Natural killer cell (primary cell): ENCODE data around the gene MMP2. TPM values are rescaled to one million over a fixed set of nuclear protein-coding genes. Genes with fewer than 3 reads are reported as not detected.

Experiments used
- ATAC-seq, 3 donors: fragments of 150-1000 bp in 2 of 3; fragments of 200-7000 bp in 1 of 3; cut with Tn5 transposase; 1 replicate in 1 of 3; 2 replicates in 2 of 3; pipeline ENCODE4 v1.10.0; 2021; ENCODE audit warnings: mild to moderate bottlenecking in 2 of 3, moderate library complexity in 2 of 3
- DNase-seq, 2 donors: peaks; one replicate each; pipeline versions ENCODE4 v3.0.0 to v3.0.0-alpha.2; 2013 to 2021; ENCODE audit warnings: mixed read lengths in 1 of 2
- H3K27ac ChIP-seq: one replicate; pipeline ENCODE4 v1.5.1; 2013; ENCODE audit warnings: mild to moderate bottlenecking, low read length
- H3K27me3 ChIP-seq: one replicate; pipeline ENCODE4 v1.6.1; 2013; ENCODE audit warnings: low read length; ENCODE audit not compliant: control insufficient read depth, insufficient read depth
- H3K36me3 ChIP-seq: one replicate; pipeline ENCODE4 v1.6.1; 2013; ENCODE audit warnings: low read length; ENCODE audit not compliant: control insufficient read depth, insufficient read depth
- H3K4me1 ChIP-seq: one replicate; pipeline ENCODE4 v1.6.1; 2013; ENCODE audit warnings: low read length; ENCODE audit not compliant: control insufficient read depth, insufficient read depth
- H3K4me3 ChIP-seq: one replicate; pipeline ENCODE4 v1.5.1; 2013; ENCODE audit warnings: low read length
- H3K9me3 ChIP-seq: one replicate; pipeline ENCODE4 v1.6.1; 2013; ENCODE audit warnings: low read length; ENCODE audit not compliant: control insufficient read depth, insufficient read depth
- H3K27ac Mint-ChIP-seq, 2 donors: one replicate each; pipeline ENCODE4 v1.8.0; 2022; ENCODE audit warnings: mild to moderate bottlenecking in 2 of 2, mixed read lengths in 2 of 2, moderate library complexity in 1 of 2
- H3K27me3 Mint-ChIP-seq, 2 donors: one replicate each; pipeline ENCODE4 v1.8.0; 2022; ENCODE audit warnings: low read depth in 2 of 2, mixed read lengths in 2 of 2
- H3K36me3 Mint-ChIP-seq: one replicate; pipeline ENCODE4 v1.8.0; 2022; ENCODE audit warnings: mixed read lengths
- H3K4me1 Mint-ChIP-seq, 2 donors: one replicate each; pipeline ENCODE4 v1.8.0; 2022; ENCODE audit warnings: mixed read lengths in 2 of 2
- H3K4me3 Mint-ChIP-seq: one replicate; pipeline ENCODE4 v1.8.0; 2022; ENCODE audit warnings: mild to moderate bottlenecking, moderate library complexity, mixed read lengths
- H3K9me3 Mint-ChIP-seq, 2 donors: one replicate each; pipeline ENCODE4 v1.8.0; 2022; ENCODE audit warnings: mixed read lengths in 2 of 2
- WGBS: methylation state at CpG from one replicate; pipeline ENCODE4 v1.1.7; 2013; ENCODE audit warnings: missing lambda C conversion rate; ENCODE audit not compliant: insufficient coverage; 5-methylcytosine and 5-hydroxymethylcytosine counted together
- intact Hi-C: fragments of 100-400 bp; cut with micrococcal nuclease; formaldehyde crosslinking; loops from one replicate; pipeline ENCODE4 v1.14.2; 2022
- total RNA-seq, 4 donors: library from RNA; stranded (reverse); fragments of 120-200 nt in 1 of 4; gene quantifications; one replicate each; pipeline versions ENCODE4 v1.2.3 to v1.2.4, GENCODE V29; 2013 to 2022
- TF ChIP-seq, protein P1 (sequence below): fragments of 200-600 bp; IDR thresholded peaks from one replicate; pipeline ENCODE4 v1.8.0; 2022; ENCODE audit warnings: antibody characterized with exemption

Gene MMP2
- total RNA-seq, 3 donors from 2014 or later (not counting 1 experiment from before 2014, with no cell fraction given) = not detected

DNA sequence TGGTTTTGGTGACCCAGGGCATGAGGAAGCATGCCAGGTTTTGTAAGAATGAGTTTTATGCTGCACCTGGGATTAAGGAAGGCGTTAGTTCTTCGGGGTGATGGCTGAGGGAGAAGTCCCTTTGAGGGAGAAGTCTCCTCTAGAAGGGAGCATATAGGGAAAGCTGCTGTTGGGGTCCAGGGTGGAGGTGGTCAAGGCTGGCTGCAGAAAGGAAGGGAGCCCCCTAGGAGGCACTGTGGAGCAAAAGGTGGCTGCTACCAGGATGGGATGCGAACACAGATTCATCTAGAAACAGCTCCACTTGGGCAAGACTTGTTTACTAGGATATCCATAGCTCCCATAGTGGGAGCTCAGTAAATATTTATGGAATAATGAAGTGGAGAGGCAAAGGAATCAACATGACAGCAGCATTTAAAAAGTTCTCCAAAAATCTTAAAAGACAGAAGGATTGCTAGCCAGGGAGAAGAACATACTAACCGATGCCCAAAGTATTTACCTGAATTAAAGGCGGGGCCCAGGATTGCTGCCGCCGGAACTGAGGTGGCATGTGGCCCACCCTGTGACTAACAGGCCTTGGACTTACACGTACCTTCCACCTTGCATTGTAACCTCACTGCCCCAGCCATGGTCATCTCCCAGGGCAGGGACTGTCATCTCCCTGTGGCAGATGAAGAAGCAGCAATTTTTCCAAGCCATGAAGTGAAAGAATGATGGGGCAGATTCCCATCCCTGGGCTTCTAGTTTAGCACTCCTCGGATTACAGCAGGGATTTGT lies 22.7 kb downstream of the MMP2 start:
- H3K27me3 Mint-ChIP-seq = peaks cover 0 to 1% of the 10 kb centered on the region in 2 donors
- H3K27me3 ChIP-seq = no peaks in the 10 kb centered on the region
- intact Hi-C loops = no loop called here

DNA sequence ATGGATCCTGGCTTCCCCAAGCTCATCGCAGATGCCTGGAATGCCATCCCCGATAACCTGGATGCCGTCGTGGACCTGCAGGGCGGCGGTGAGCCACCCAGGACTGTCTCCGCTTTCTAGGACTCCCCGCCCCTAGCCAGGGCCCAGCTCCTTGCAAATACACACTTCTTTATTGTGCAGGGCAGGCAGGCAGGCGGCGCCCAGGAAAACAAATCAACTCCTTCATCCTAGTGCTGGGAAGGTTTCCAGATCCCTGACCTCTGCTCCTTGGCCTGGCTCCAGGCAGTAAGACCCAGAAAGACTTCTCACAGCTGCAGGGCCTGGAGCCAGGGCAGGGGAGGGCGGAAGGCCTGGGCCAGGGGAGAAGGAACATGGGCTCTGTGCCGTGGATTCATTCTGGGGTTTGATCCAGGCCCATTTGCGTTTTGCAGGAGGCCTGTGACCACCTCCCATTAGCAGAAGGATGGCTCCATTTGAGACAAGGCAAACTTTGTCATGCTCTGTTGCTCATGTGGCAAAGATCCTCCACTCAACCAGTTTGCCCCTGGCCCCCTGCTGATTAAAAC lies 23.9 kb downstream of the MMP2 start:
- DNase-seq (no peak), ATAC-seq (no peak)
- no peaks in the 10 kb centered on the region for H3K4me1 Mint-ChIP-seq
- Histone ChIP-seq H3K27me3 (peaks cover 2% of the 10 kb centered on the region), H3K4me3 (no peak overlapping the region), H3K4me1 (no peaks in the 10 kb centered on the region), H3K27ac (no peak overlapping the region), H3K9me3 (no peaks in the 10 kb centered on the region), H3K36me3 (no peaks in the 10 kb centered on the region)
- no peaks in the 10 kb centered on the region for H3K36me3 Mint-ChIP-seq
- H3K4me3 Mint-ChIP-seq = no peak overlapping the region
- no peak overlapping the region for H3K27ac Mint-ChIP-seq
- WGBS = 91% methylated on average over 13 of the region's 13 CpGs
- no peaks in the 10 kb centered on the region for H3K9me3 Mint-ChIP-seq
- TF ChIP-seq, protein P1, sequence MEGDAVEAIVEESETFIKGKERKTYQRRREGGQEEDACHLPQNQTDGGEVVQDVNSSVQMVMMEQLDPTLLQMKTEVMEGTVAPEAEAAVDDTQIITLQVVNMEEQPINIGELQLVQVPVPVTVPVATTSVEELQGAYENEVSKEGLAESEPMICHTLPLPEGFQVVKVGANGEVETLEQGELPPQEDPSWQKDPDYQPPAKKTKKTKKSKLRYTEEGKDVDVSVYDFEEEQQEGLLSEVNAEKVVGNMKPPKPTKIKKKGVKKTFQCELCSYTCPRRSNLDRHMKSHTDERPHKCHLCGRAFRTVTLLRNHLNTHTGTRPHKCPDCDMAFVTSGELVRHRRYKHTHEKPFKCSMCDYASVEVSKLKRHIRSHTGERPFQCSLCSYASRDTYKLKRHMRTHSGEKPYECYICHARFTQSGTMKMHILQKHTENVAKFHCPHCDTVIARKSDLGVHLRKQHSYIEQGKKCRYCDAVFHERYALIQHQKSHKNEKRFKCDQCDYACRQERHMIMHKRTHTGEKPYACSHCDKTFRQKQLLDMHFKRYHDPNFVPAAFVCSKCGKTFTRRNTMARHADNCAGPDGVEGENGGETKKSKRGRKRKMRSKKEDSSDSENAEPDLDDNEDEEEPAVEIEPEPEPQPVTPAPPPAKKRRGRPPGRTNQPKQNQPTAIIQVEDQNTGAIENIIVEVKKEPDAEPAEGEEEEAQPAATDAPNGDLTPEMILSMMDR = no peak
- intact Hi-C loops = no loop called here
- peaks cover 3 to 12% of the 10 kb centered on the region in 2 donors for H3K27me3 Mint-ChIP-seq

More for the DNA sequence above, 22.7 kb downstream of the MMP2 start:
- Mint-ChIP-seq H3K36me3 (no peaks in the 10 kb centered on the region), H3K9me3 (no peaks in the 10 kb centered on the region), H3K4me3 (no peak overlapping the region), H3K4me1 (no peaks in the 10 kb centered on the region), H3K27ac (no peak overlapping the region)
- H3K27ac ChIP-seq = no peak overlapping the region
- 93% methylated on average over 8 of the region's 9 CpGs for WGBS
- H3K36me3 ChIP-seq = no peaks in the 10 kb centered on the region
- no peak for DNase-seq
- no peak for ATAC-seq
- H3K9me3 ChIP-seq = no peaks in the 10 kb centered on the region
- H3K4me3 ChIP-seq = no peak overlapping the region
- TF ChIP-seq, protein P1 = no peak
- H3K4me1 ChIP-seq = no peaks in the 10 kb centered on the region

DNA sequence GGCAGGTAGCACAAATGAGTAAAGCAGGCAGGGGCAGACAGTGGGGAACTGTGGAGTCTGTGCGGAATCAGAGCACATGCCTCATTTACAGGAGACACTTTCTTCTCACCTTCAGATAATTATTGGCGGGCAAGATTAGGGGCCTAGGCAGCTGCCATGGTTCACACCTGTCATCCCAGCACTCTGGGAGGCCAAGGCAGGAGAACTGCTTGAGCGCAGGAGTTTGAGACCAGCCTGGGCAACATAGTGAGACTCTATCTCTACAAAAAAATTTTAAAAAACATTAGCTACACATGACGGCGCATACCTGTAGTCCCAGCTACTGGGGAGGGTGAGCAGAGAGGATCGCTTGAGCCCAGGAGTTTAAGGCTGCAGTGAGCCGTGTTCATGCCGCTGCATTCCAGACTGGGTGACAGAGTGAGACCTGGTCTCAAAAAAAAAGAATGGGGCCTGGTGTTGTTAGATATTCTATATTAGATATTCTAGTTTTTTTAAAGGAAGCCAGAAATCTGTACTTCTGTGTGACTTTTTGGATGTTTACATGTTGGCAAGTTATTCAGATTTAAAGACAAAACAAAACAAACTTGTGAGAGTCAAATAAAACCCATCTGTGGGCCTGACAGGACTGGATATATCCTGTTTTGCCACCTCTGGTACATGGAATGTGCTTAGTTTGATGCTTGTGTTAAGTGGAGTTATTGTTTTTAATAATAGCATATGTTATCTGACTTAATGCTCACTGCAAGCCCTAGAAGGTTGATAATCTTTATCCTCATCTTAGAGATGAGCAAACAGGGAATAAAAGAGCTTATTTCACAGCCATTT lies 24.9 kb downstream of the MMP2 start:
- Histone ChIP-seq H3K27ac (no peak overlapping the region), H3K4me1 (peaks cover 5% of the 10 kb centered on the region), H3K4me3 (no peak overlapping the region), H3K36me3 (no peaks in the 10 kb centered on the region), H3K27me3 (peaks cover 6% of the 10 kb centered on the region), H3K9me3 (no peaks in the 10 kb centered on the region)
- H3K4me3 Mint-ChIP-seq = no peak overlapping the region
- H3K27me3 Mint-ChIP-seq = peaks cover 10 to 21% of the 10 kb centered on the region in 2 donors
- TF ChIP-seq, protein P1 = no peak
- H3K36me3 Mint-ChIP-seq = no peaks in the 10 kb centered on the region
- 94% methylated on average over 8 of the region's 8 CpGs for WGBS
- ATAC-seq (no peak), DNase-seq (no peak)
- H3K27ac Mint-ChIP-seq = no peak overlapping the region
- intact Hi-C loops = no loop called here
- H3K4me1 Mint-ChIP-seq = peaks cover 5 to 6% of the 10 kb centered on the region in 2 donors
- H3K9me3 Mint-ChIP-seq = no peaks in the 10 kb centered on the region
